Activated CD8-positive, alpha-beta T cell treated with anti-CD3 and anti-CD28 coated beads for 36 hours (primary cell): Measurements from ENCODE around the gene TTC28. TPM values are rescaled to one million over a fixed set of nuclear protein-coding genes. Genes with fewer than 3 reads are reported as not detected.

Source experiments
- ATAC-seq: fragments of 200-7000 bp; cut with Tn5 transposase; one replicate; pipeline ENCODE4 v1.10.0; 2021; ENCODE audit warnings: mild to moderate bottlenecking, moderate library complexity
- CTCF ChIA-PET: fragments of 350-600 bp; sonication (Branson Sonifier 250); formaldehyde crosslinking; loops from one replicate; lab custom pipeline; 2021; ENCODE audit warnings: antibody characterized with exemption; lab: Charles Lee
- POLR2A ChIA-PET: fragments of 350-600 bp; sonication (Branson Sonifier 250); formaldehyde crosslinking; loops from one replicate; lab custom pipeline; 2021; ENCODE audit warnings: antibody characterized with exemption; lab: Charles Lee
- DNase-seq: peaks from one replicate; pipeline ENCODE4 v3.0.0-alpha.2; 2020
- H3K27ac Mint-ChIP-seq: one replicate; pipeline ENCODE4 v1.8.0; 2021; ENCODE audit warnings: mild to moderate bottlenecking, mixed read lengths
- H3K27me3 Mint-ChIP-seq: one replicate; pipeline ENCODE4 v1.8.0; 2021; ENCODE audit warnings: mixed read lengths
- H3K36me3 Mint-ChIP-seq: one replicate; pipeline ENCODE4 v1.8.0; 2021; ENCODE audit warnings: low read depth, mixed read lengths
- H3K4me1 Mint-ChIP-seq: one replicate; pipeline ENCODE4 v1.8.0; 2021; ENCODE audit warnings: low read depth, mixed read lengths
- H3K4me3 Mint-ChIP-seq: one replicate; pipeline ENCODE4 v1.8.0; 2021; ENCODE audit warnings: mild to moderate bottlenecking, moderate library complexity, mixed read lengths
- H3K9me3 Mint-ChIP-seq: one replicate; pipeline ENCODE4 v1.8.0; 2021; ENCODE audit warnings: mixed read lengths
- CTCF ChIP-seq: fragments of 200-600 bp; IDR thresholded peaks from one replicate; pipeline ENCODE4 v1.8.0; 2022; ENCODE audit warnings: antibody characterized with exemption, mild to moderate bottlenecking
- intact Hi-C: fragments of 100-400 bp; cut with micrococcal nuclease; formaldehyde crosslinking; loops from one replicate; pipeline ENCODE4 v1.10.0; 2022
- total RNA-seq, 2 experiments: library from RNA; stranded (reverse); gene quantifications; one replicate each; pipeline ENCODE4 v1.2.3, GENCODE V29; 2021

The TTC28 gene
- total RNA-seq, 2 experiments from 2014 or later = 0.58 to 1.9 TPM

- no peaks in the 10 kb centered on the region for H3K36me3 Mint-ChIP-seq
- ChIA-PET CTCF (interaction anchor here (1.0 kb wide), 1 partner anchor 9 kb away, joined by 3 read pairs; no protein-coding TSS in a partner anchor), POLR2A (no interaction called here)
- H3K9me3 Mint-ChIP-seq = no peaks in the 10 kb centered on the region
- H3K4me1 Mint-ChIP-seq = peaks cover 4% of the 10 kb centered on the region
- no peak for ATAC-seq
- DNase-seq = no peak
- no peaks in the 10 kb centered on the region for H3K27me3 Mint-ChIP-seq
- TF ChIP-seq CTCF = no peak
- intact Hi-C loops = no loop called here
- no peak overlapping the region for H3K4me3 Mint-ChIP-seq
- no peak overlapping the region for H3K27ac Mint-ChIP-seq
Measured at GRCh38 chr22:28329186-28330073, 350.2 kb downstream of the TTC28 start.

- H3K36me3 Mint-ChIP-seq = no peaks in the 10 kb centered on the region
- no peaks in the 10 kb centered on the region for H3K27me3 Mint-ChIP-seq
- ATAC-seq (no peak), DNase-seq (no peak)
- ChIA-PET CTCF (no interaction called here), POLR2A (no interaction called here)
- TF ChIP-seq CTCF = no peak
- no peak overlapping the region for H3K4me3 Mint-ChIP-seq
- no peak overlapping the region for H3K27ac Mint-ChIP-seq
- intact Hi-C loops = no loop called here
- no peaks in the 10 kb centered on the region for H3K9me3 Mint-ChIP-seq
- peaks cover 4% of the 10 kb centered on the region for H3K4me1 Mint-ChIP-seq
Measured at GRCh38 chr22:28328756-28329155, 350.9 kb downstream of the TTC28 start.

GRCh38 chr22:28316014-28316413, 363.6 kb downstream of the TTC28 start:
- ChIA-PET POLR2A (no interaction called here), CTCF (no interaction called here)
- Mint-ChIP-seq H3K4me1 (no peaks in the 10 kb centered on the region), H3K27me3 (no peaks in the 10 kb centered on the region), H3K4me3 (no peak overlapping the region), H3K9me3 (no peaks in the 10 kb centered on the region), H3K36me3 (no peaks in the 10 kb centered on the region), H3K27ac (no peak overlapping the region)
- ATAC-seq (no peak), DNase-seq (no peak)
- no peak for TF ChIP-seq CTCF
- intact Hi-C loops = no loop called here

GRCh38 chr22:28314959-28315358, 364.7 kb downstream of the TTC28 start:
- no peak for ATAC-seq
- TF ChIP-seq CTCF = no peak
- no peaks in the 10 kb centered on the region for H3K4me1 Mint-ChIP-seq
- H3K36me3 Mint-ChIP-seq = no peaks in the 10 kb centered on the region
- intact Hi-C loops = no loop called here
- ChIA-PET CTCF (no interaction called here), POLR2A (no interaction called here)
- no peak overlapping the region for H3K27ac Mint-ChIP-seq
- DNase-seq = no peak
- no peaks in the 10 kb centered on the region for H3K27me3 Mint-ChIP-seq
- no peak overlapping the region for H3K4me3 Mint-ChIP-seq
- no peaks in the 10 kb centered on the region for H3K9me3 Mint-ChIP-seq

- CTCF ChIA-PET = no interaction called here
- Mint-ChIP-seq H3K27me3 (no peaks in the 10 kb centered on the region), H3K36me3 (no peaks in the 10 kb centered on the region), H3K27ac (no peak overlapping the region), H3K4me1 (no peaks in the 10 kb centered on the region), H3K4me3 (no peak overlapping the region), H3K9me3 (no peaks in the 10 kb centered on the region)
- DNase-seq (no peak), ATAC-seq (no peak)
- intact Hi-C loops = no loop called here
- no peak for TF ChIP-seq CTCF
- POLR2A ChIA-PET = no interaction called here
Measured at GRCh38 chr22:28310299-28310698, 369.3 kb downstream of the TTC28 start.
